Measurements from ENCODE around the gene ZNF23.
A peak's percentile ranks its signal among the peaks of the same experiment; 100 is the strongest.

ZNF23 gene

GRCh38 chr16:71449020-71449419, 13.0 kb downstream of the ZNF23 start:
- in situ Hi-C loops (cut with HindIII; ENCODE audit: low pct_ligation_motif_present, low sequenced_read_pairs): no loop called here
- no peak for DNase-seq
- H3K27ac ChIP-seq: no peak overlapping the region
- peaks cover 52% of the 10 kb centered on the region for H3K36me3 ChIP-seq (replicated peaks)
- no peak for TF ChIP-seq CTCF (IDR thresholded peaks at IDR 0.05; ENCODE audit: low read depth, low read length, missing control alignments)
- no peaks in the 10 kb centered on the region for H3K27me3 ChIP-seq (replicated peaks)
- no peak overlapping the region for H3K4me3 ChIP-seq (ENCODE audit: low read depth, low read length)

DNA sequence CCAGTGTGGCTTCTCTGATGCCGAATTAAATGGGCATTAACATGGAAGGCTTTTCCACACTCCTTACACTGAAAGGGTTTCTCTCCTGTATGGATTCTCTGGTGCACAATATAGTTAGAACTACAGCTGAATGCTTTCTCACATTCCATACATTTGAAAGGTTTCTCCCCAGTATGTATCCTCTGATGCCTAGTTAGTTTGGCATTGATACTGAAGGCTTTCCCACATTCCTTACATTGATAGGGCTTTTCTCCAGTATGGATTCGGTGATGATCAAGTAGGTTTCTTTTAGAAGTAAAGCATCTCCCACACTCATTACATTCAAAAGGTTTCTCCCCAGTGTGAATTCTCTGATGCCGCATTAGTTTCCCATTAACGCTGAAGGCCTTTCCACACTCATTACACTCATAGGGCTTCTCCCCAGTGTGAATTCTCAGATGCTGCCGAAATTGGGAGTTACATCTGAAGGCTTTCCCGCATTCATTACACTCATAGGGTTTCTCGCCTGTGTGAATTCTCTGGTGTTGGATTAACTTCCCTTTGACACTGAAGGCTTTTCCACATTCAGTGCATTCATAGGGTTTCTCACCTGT, 13.7 kb downstream of the ZNF23 start:
- DNase-seq: no peak
- Histone ChIP-seq H3K27ac (no peak overlapping the region), H3K36me3 (replicated peaks) (peaks cover 48% of the 10 kb centered on the region), H3K4me3 (ENCODE audit: low read depth, low read length) (no peak overlapping the region), H3K27me3 (replicated peaks) (no peaks in the 10 kb centered on the region)
- in situ Hi-C loops (cut with HindIII; ENCODE audit: low pct_ligation_motif_present, low sequenced_read_pairs): no loop called here
- no peak for TF ChIP-seq CTCF (IDR thresholded peaks at IDR 0.05; ENCODE audit: low read depth, low read length, missing control alignments)

- no peak for TF ChIP-seq CTCF (IDR thresholded peaks at IDR 0.05; ENCODE audit: low read depth, low read length, missing control alignments)
- DNase-seq: no peak
- in situ Hi-C loops (cut with HindIII; ENCODE audit: low pct_ligation_motif_present, low sequenced_read_pairs): no loop called here
- no peak overlapping the region for H3K4me3 ChIP-seq (ENCODE audit: low read depth, low read length)
- no peak overlapping the region for H3K27ac ChIP-seq
- H3K36me3 ChIP-seq (replicated peaks): peaks cover 8% of the 10 kb centered on the region
- H3K27me3 ChIP-seq (replicated peaks): no peaks in the 10 kb centered on the region
These were observed 18.3 kb downstream of the ZNF23 start for GRCh38 chr16:71443714-71444113.

DNA sequence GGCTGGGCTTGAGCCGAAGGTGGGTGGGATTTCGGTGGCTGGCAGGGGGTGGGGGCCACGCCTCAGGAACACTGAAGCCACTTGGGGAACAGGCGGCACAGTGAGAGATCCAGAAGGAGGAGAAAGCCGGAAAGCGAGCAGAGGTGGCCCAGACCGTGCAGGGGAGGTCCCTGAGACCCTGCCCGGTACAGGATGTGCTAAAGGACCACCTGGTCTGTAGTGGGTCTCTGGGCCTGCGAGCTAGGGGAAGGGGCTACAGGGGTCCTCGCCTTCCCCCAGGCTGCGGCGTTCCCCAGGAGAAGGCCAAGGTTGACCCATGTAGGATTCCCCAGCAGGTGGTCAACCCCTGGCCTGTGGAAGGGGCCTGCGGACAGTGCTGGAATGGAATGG, 20.0 kb downstream of the ZNF23 start, which contains the start of gene TLE7:
TLE7 (minus strand) TSS at position 4 of the 390 bp plus-strand sequence. CDS start 8,730 bp downstream, outside the sequence.
- TF ChIP-seq CTCF (IDR thresholded peaks at IDR 0.05; ENCODE audit: low read depth, low read length, missing control alignments): no peak
- Histone ChIP-seq H3K27ac (no peak within 1 kb of the TSS), H3K4me3 (ENCODE audit: low read depth, low read length) (no peak within 1 kb of the TSS), H3K27me3 (replicated peaks) (no peaks in the 10 kb centered on the region), H3K36me3 (replicated peaks) (no peaks in the 10 kb centered on the region)
- DNase-seq: no peak
- in situ Hi-C loops (cut with HindIII; ENCODE audit: low pct_ligation_motif_present, low sequenced_read_pairs): no loop called here

DNA sequence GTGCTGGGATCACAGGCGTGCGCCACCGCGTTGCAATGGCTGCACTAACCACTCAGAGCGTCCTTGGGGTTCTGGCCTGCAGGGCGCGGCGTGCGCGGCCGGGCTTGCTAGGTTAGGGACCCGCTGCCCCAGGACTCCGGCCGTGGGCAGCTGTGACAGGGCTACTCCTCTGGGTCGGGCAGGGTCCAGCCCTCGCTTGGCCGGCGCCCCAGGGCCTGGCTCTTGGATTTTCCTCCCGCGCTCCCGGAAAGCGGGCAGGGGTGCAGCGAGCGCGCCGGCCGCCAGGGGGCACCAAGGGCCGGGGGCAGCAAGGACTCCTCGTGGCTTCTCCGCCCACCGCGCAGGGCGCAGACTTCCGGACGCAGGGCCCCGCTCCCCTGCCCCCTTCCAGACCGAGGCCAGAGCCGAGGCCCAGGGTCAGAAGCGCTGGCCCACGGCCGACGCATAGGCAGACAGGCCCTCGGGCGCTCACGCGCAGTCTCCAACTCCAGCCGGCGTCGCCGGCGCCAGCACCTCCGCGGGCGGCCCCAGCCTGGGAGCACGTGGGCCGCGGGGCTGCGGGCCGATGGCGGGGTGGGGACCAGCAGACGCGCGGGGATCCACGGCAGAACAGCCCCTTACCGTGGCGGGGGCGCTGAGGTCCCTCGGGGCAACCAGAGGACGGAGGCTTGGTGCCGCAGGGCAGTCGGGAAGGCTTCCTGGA, 20.5 kb downstream of the ZNF23 start:
- peak; percentile 28 for TF ChIP-seq CTCF (IDR thresholded peaks at IDR 0.05; ENCODE audit: low read depth, low read length, missing control alignments)
- in situ Hi-C loops (cut with HindIII; ENCODE audit: low pct_ligation_motif_present, low sequenced_read_pairs): no loop called here
- DNase-seq: no peak
- Histone ChIP-seq H3K27me3 (replicated peaks) (no peaks in the 10 kb centered on the region), H3K4me3 (ENCODE audit: low read depth, low read length) (no peak overlapping the region), H3K36me3 (replicated peaks) (no peaks in the 10 kb centered on the region), H3K27ac (no peak overlapping the region)
